ENCODE measurements around the gene ZNF43. TPM values are rescaled to one million over a fixed set of nuclear protein-coding genes. Genes with fewer than 3 reads are reported as not detected.
"Not testable (repeated sequence)": the region's sequence is repeated elsewhere in the genome, so short reads cannot be mapped to it uniquely, and the experiment has no call there.

The ZNF43 gene
- total RNA-seq, 1 donor from 2014 or later = 84.2 TPM

- Mint-ChIP-seq H3K4me1 (ENCODE audit: low read depth) (no peaks in the 10 kb centered on the region), H3K27me3 (no peaks in the 10 kb centered on the region), H3K9me3 (ENCODE audit: low read depth) (peaks cover 48% of the 10 kb centered on the region), H3K36me3 (ENCODE audit: insufficient read depth) (no peaks in the 10 kb centered on the region), H3K27ac (no peak overlapping the region), H3K4me3 (ENCODE audit: low read depth) (no peak overlapping the region)
- TF ChIP-seq CTCF (IDR thresholded peaks at IDR 0.05; ENCODE audit: unreplicated experiment) = no peak
- DNase-seq (ENCODE audit: low spot score, unreplicated experiment) = no peak
These were observed 42.0 kb upstream of the ZNF43 start for GRCh38 chr19:21877976-21878375.

- not testable (repeated sequence) for H3K4me3 Mint-ChIP-seq (ENCODE audit: low read depth); H3K36me3 Mint-ChIP-seq (ENCODE audit: insufficient read depth); H3K27me3 Mint-ChIP-seq; H3K27ac Mint-ChIP-seq; H3K4me1 Mint-ChIP-seq (ENCODE audit: low read depth); DNase-seq (ENCODE audit: low spot score, unreplicated experiment)
- peaks cover 46% of the 10 kb centered on the region for H3K9me3 Mint-ChIP-seq (ENCODE audit: low read depth)
These were observed 40.6 kb upstream of the ZNF43 start for GRCh38 chr19:21876608-21877007.

GRCh38 chr19:21856773-21857514, 21.0 kb upstream of the ZNF43 start:
- H3K4me3 Mint-ChIP-seq (ENCODE audit: low read depth) = no peak overlapping the region
- TF ChIP-seq CTCF (IDR thresholded peaks at IDR 0.05; ENCODE audit: unreplicated experiment) = no peak
- H3K27ac Mint-ChIP-seq = no peak overlapping the region
- DNase-seq (ENCODE audit: low spot score, unreplicated experiment) = no peak
- no peaks in the 10 kb centered on the region for H3K4me1 Mint-ChIP-seq (ENCODE audit: low read depth)
- peaks cover 17% of the 10 kb centered on the region for H3K9me3 Mint-ChIP-seq (ENCODE audit: low read depth)
- no peaks in the 10 kb centered on the region for H3K27me3 Mint-ChIP-seq
- H3K36me3 Mint-ChIP-seq (ENCODE audit: insufficient read depth) = no peaks in the 10 kb centered on the region

- peaks cover 20% of the 10 kb centered on the region for H3K4me1 Mint-ChIP-seq (ENCODE audit: low read depth)
- peaks cover 12% of the 10 kb centered on the region for H3K9me3 Mint-ChIP-seq (ENCODE audit: low read depth)
- peaks cover 13% of the 10 kb centered on the region for H3K36me3 Mint-ChIP-seq (ENCODE audit: insufficient read depth)
- TF ChIP-seq CTCF (IDR thresholded peaks at IDR 0.05; ENCODE audit: unreplicated experiment) = no peak
- peak overlapping the region; percentile 95 for H3K4me3 Mint-ChIP-seq (ENCODE audit: low read depth)
- DNase-seq (ENCODE audit: low spot score, unreplicated experiment) = peak; percentile 87
- no peaks in the 10 kb centered on the region for H3K27me3 Mint-ChIP-seq
- H3K27ac Mint-ChIP-seq = peak overlapping the region; percentile 100
These were observed 15.8 kb upstream of the ZNF43 start for GRCh38 chr19:21851596-21852345.

- no peaks in the 10 kb centered on the region for H3K27me3 Mint-ChIP-seq
- no peak for DNase-seq (ENCODE audit: low spot score, unreplicated experiment)
- peak overlapping the region; percentile 95 for H3K4me3 Mint-ChIP-seq (ENCODE audit: low read depth)
- H3K4me1 Mint-ChIP-seq (ENCODE audit: low read depth) = peaks cover 20% of the 10 kb centered on the region
- peak overlapping the region; percentile 91 for H3K27ac Mint-ChIP-seq
- H3K9me3 Mint-ChIP-seq (ENCODE audit: low read depth) = peaks cover 8% of the 10 kb centered on the region
- peaks cover 17% of the 10 kb centered on the region for H3K36me3 Mint-ChIP-seq (ENCODE audit: insufficient read depth)
- TF ChIP-seq CTCF (IDR thresholded peaks at IDR 0.05; ENCODE audit: unreplicated experiment) = no peak
These were observed 14.8 kb upstream of the ZNF43 start for GRCh38 chr19:21850656-21851255.

All from progenitor cell of endocrine pancreas (in vitro differentiated cells).